Activated CD4-positive, alpha-beta T cell treated with anti-CD3 and anti-CD28 coated beads, Interleukin-2, amount 50 U/mL, for 48 hours (primary cell): Measurements from ENCODE around the gene LRRC61.
"Not testable (repeated sequence)": the region's sequence is repeated elsewhere in the genome, so short reads cannot be mapped to it uniquely, and the experiment has no call there.

Experiments
- DNase-seq, 2 experiments: peaks; one replicate each; pipeline ENCODE4 v3.0.0-alpha.2; 2020

Gene LRRC61

DNA sequence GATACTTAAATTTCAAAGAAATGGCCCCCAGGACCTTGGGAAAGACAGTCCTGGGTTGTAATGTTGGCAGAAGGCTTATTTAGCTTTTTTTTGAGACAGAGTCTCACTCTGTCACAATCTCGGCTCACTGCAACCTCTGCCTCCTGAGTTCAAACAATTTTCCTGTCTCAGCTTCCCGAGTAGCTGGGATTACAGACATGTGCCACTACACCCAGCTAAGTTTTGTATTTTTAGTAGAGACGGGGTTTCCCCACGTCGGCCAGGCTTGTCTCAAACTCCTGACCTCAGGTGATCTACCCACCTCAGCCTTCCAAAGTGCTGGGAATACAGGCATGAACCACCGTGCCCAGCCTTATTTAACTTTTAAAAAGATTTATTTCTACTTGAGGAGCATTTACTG lies 62.7 kb downstream of the LRRC61 start:
- not testable (repeated sequence) for DNase-seq
